ENCODE measurements around the gene CHST12.
"Not testable (repeated sequence)": the region's sequence is repeated elsewhere in the genome, so short reads cannot be mapped to it uniquely, and the experiment has no call there.

The CHST12 gene

DNA sequence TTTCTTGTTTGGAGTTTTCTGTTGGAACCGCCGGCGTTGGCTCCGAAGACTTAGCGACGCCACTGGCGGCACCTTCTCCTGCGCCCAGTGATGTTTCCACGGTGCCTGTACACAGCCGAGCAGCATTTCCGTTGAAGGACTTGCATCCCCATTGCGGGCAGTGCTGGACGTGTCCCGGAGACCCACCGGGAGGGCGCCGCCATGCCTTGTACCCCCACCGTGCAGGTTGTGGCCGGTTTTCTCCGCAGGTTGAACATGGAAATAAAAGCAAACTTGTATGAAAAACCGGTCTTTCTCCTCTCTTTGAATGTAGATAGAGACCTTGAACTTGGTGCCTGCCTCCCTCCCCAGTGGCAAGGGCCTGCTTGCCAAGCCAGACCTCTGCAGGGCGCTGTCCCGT, 22.9 kb upstream of the CHST12 start:
- Histone ChIP-seq H3K4me3 (ENCODE audit: low read depth, low read length) (no peak overlapping the region), H3K9me3 (no peaks in the 10 kb centered on the region), H3K27me3 (no peaks in the 10 kb centered on the region), H3K4me1 (no peaks in the 10 kb centered on the region), H3K36me3 (peaks cover 70% of the 10 kb centered on the region)
- TF ChIP-seq, protein P1, sequence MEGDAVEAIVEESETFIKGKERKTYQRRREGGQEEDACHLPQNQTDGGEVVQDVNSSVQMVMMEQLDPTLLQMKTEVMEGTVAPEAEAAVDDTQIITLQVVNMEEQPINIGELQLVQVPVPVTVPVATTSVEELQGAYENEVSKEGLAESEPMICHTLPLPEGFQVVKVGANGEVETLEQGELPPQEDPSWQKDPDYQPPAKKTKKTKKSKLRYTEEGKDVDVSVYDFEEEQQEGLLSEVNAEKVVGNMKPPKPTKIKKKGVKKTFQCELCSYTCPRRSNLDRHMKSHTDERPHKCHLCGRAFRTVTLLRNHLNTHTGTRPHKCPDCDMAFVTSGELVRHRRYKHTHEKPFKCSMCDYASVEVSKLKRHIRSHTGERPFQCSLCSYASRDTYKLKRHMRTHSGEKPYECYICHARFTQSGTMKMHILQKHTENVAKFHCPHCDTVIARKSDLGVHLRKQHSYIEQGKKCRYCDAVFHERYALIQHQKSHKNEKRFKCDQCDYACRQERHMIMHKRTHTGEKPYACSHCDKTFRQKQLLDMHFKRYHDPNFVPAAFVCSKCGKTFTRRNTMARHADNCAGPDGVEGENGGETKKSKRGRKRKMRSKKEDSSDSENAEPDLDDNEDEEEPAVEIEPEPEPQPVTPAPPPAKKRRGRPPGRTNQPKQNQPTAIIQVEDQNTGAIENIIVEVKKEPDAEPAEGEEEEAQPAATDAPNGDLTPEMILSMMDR (IDR thresholded peaks at IDR 0.05; ENCODE audit: low read depth, low read length) = no peak
- DNase-seq = no peak

DNA sequence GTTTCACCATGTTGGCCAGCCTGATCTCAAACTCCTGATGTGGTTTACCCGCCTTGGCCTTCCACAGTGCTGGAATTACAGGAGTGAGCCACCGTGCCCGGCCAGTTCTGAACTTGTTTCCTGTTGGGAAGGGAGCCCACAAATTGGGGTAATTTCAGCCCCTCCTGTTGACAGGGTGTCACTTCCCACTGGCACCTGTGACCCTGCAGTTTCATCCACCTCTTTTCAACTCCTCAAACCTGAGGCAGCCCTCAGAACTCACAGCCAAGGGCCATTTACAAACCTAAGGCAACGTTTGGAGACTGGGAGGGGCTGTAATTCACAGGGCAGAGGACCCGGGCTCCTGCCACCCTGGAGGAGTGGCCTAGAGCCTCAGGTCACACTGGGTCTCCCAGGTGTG, 22.2 kb upstream of the CHST12 start:
- Histone ChIP-seq H3K27me3 (no peaks in the 10 kb centered on the region), H3K4me1 (no peaks in the 10 kb centered on the region), H3K4me3 (ENCODE audit: low read depth, low read length) (no peak overlapping the region), H3K36me3 (peaks cover 63% of the 10 kb centered on the region), H3K9me3 (no peaks in the 10 kb centered on the region)
- TF ChIP-seq, protein P1 (IDR thresholded peaks at IDR 0.05; ENCODE audit: low read depth, low read length) = no peak
- no peak for DNase-seq

DNA sequence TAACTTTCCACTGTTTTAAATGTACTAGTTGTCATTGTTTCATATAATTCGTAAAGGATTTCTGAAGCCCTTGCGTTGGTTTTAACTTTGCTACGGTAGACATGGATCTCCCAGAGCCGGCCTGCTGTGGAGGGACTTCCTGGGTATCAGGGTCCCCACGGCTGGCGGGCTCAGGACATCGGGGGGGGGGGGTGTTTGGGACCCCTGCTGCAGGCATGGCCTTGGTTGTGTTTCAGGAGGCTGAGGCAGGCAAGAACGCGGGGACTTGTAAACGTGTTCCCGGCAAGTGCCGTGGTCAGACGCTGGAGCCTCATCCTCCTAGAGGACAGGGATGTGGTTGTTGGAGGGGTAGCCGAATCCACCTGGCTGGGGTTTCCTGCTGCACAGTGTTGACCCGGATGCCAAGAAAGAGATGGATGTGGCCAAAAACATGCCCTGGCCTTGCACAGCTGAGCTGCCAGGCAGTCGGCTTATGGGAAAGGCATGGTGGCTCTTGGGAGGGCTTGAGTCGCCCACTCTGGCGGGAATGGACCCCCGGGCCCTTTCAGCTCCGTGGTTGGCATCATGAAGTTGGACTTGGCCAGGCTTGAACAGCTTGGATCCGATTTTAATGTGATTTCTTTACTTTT, 21.4 kb upstream of the CHST12 start:
- Histone ChIP-seq H3K9me3 (no peaks in the 10 kb centered on the region), H3K36me3 (peaks cover 55% of the 10 kb centered on the region), H3K4me1 (no peaks in the 10 kb centered on the region; the same call in 1 of the 2 replicates), H3K27me3 (no peaks in the 10 kb centered on the region), H3K4me3 (ENCODE audit: low read depth, low read length) (no peak overlapping the region)
- DNase-seq = no peak
- TF ChIP-seq, protein P1 (IDR thresholded peaks at IDR 0.05; ENCODE audit: low read depth, low read length) = no peak

DNA sequence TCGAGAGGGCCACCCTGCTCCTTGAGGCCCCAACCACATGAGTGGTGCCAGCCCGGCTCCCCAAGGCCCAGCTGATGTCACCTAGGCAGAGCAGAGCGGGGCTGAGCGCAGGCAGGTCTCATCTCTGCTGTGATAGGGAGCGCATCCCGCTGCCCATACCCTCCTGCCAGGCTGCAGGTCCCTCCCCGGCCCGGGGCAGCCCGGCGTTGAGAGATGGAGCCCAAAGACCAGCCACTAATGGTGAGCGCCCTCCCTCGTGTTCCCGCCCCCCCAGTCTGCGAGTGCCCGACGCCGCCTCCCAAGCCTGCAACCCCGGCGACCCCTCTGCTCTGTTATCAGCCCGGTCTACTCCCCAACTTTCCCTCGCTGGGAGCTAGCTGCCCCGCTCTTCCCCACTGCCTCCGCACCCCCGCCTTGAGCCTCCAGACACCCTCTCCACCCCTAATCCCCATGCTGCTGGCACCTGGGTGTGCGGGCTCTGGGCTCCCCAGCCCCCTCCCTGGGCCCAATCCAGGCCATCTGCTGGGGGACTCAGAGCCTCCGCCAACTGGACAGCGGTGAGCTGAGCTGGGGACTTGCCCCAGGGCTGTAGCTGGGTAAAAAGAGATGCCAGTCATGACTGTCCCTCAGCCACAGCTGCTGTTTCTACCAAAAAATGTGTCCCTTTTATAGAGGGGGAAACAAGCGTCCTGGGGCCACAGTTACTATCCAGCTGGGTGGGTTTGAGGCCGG, 19.7 kb upstream of the CHST12 start:
- DNase-seq = peak; percentile 31
- H3K4me3 ChIP-seq (ENCODE audit: low read depth, low read length) = no peak overlapping the region
- no peaks in the 10 kb centered on the region; the same call in 1 of the 2 replicates for H3K4me1 ChIP-seq
- H3K9me3 ChIP-seq = no peaks in the 10 kb centered on the region
- TF ChIP-seq, protein P1 (IDR thresholded peaks at IDR 0.05; ENCODE audit: low read depth, low read length) = no peak
- H3K27me3 ChIP-seq = no peaks in the 10 kb centered on the region
- H3K36me3 ChIP-seq = peaks cover 50% of the 10 kb centered on the region

DNA sequence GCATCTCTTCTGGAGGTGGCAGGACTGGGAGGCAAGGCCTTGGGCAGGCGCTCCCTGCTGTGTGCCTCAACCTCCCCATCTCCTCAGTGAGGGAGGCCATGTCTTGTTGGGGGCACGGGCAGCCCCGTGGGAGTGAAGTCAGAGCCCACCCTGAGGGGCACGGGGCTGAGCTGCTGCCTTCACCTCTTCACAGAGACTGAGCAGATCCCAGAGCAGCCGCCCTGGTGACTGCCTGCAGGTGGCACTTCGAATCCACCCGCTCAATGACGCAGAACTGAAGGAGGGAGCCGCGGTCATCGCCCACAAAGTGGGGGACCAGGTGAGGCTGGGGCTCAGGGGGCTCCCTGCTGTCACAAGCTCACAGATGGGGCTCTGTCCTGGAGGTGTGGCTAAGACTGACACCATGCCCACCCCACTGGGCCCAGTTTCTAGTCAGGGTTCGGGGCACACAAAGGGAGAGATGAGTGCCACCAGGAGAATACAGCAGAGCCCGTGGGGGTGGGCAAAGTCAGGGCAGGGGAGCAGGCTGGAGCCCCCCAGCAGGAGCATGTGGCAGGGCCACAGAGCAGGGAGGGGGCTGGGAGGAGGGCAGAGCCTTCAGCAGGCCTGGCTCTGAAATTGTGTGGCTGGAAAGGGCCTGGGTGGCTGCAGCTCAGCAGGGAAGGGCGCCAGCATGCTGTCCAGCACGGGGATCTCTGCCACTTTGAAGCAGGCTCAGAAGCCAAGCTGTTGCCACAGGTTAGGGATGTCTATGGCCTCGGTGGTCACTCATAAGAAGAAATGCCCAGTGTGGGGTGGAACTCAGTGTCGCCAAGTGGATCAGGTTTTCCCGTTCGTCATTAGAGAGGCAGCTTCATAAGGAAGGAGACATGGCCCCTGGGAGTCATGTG, 18.8 kb upstream of the CHST12 start:
- TF ChIP-seq, protein P1 (IDR thresholded peaks at IDR 0.05; ENCODE audit: low read depth, low read length) = peak; percentile 28; the same call in 1 of the 2 replicates
- no peak for DNase-seq
- Histone ChIP-seq H3K27me3 (no peaks in the 10 kb centered on the region), H3K4me3 (ENCODE audit: low read depth, low read length) (no peak overlapping the region), H3K4me1 (no peaks in the 10 kb centered on the region; the same call in 1 of the 2 replicates), H3K36me3 (peaks cover 41% of the 10 kb centered on the region), H3K9me3 (no peaks in the 10 kb centered on the region)

DNA sequence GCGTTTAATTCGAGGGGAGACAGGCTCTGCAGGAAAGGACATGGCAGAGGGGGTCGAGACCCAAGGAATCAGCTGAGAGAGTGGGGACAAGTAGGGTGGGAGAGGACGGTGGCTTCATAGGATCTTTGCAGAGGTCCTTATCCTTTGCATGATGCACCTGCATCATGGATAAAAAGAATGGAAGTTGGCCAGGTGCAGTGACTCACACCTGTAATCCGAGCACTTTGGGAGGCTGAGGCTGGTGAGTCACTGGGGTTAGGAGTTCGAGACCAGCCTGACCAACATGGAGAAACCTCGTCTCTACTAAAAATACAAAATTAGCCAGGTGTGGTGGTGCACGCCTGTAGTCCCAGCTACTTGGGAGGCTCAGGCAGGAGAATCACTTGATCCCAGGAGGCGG, 17.3 kb upstream of the CHST12 start:
- H3K9me3 ChIP-seq; H3K4me3 ChIP-seq (ENCODE audit: low read depth, low read length); DNase-seq; H3K4me1 ChIP-seq; H3K27me3 ChIP-seq: not testable (repeated sequence)
- peaks cover 26% of the 10 kb centered on the region for H3K36me3 ChIP-seq

Data from BE2C (cell line).